Measurements from ENCODE around the gene DVL1. TPM values are rescaled to one million over a fixed set of nuclear protein-coding genes. Genes with fewer than 3 reads are reported as not detected.

Gene DVL1
- 56.8 TPM for polyA plus RNA-seq (2013, experiment 1 of 4)
- 50.7 TPM for polyA plus RNA-seq (2013, experiment 2 of 4)
- polyA plus RNA-seq (2013, experiment 3 of 4), result 53.2 TPM
- polyA plus RNA-seq (2013, experiment 4 of 4), result 52.1 TPM

DNA sequence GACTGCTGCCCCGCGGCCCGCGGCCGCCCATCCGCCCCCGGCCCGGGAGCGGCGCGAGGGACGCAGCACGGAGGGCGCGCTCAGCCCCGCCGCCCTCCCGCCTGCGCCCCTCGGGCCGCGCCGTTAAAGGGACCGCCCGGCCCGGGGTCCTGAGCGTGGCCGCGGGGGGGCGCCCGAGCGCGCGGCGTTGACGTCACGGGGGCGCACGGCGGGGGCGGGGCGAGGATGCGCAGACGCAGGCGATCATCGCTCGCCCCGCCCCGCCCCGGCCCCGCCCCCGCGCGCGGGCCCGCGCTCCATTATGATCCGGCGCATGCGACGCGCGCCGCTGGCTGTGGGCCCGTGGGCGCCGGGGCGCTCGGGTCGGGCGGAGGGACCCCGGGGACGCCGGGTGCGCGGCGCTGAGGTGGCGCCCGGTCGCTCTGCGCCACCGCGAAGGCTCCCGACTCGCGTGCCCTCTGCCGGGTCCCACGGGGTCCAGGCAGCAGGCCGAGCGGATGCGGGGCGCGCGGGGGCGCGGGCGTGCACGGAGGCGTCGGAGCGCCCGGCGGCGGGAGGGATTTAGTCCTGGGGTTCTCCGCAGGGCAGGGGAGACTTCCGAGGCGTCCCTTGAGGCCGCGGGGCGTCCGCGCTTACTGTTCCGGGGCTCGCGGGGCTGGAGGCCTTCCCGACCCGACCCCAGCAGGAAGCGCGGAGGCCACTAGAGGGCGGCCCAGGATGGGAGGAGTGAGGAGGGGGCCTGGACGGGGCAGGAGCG, at the start of gene DVL1:
DVL1 (minus strand) TSS at position 163 of the 757 bp plus-strand sequence. CDS start 353 bp downstream, outside the sequence.
- Histone ChIP-seq H3K4me1 (ENCODE audit: control insufficient read depth, insufficient read depth, low read length) (peaks cover 32% of the 10 kb centered on the region), H3K27ac (ENCODE audit: insufficient read depth, low read depth, low read length, poor library complexity, severe bottlenecking) (peak within 1 kb of the TSS; percentile 17), H3K36me3 (ENCODE audit: control insufficient read depth, insufficient read depth, low read length) (no peaks in the 10 kb centered on the region), H3K9me3 (ENCODE audit: control insufficient read depth, low read length) (no peaks in the 10 kb centered on the region), H3K27me3 (ENCODE audit: control insufficient read depth, insufficient read depth, low read length, poor library complexity, severe bottlenecking) (no peaks in the 10 kb centered on the region), H3K4me3 (ENCODE audit: insufficient read depth, low read depth, low read length) (peak within 1 kb of the TSS; percentile 68)
- WGBS, 2 experiments, result 0% methylated on average over 117 of the region's 122 CpGs

DNA sequence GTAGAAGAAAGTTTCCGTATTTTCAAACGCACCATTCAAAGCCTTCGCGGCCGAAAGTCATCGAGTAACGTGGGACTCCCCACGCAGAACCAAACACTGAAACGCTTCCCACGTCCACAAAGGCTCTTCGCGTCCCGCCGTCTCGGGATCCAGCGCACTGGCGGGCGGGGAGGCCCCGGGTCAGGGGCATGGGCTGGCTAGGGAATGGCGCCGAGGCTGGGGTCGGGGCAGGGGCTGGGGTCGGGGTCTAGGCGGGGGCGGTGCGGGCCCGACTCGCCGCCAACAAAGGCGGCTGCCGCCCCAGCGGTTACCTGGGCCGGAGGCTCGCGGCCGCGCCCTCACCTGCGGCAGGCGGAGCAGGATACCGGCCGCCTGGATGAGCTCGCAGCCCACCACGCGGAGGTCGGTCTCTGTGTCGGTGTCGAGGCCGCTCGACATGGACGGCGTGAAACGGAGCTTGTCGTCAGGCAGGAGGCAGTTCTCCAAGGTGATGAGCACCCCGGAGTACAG, 49.5 kb upstream of the DVL1 start:
- H3K27ac ChIP-seq (ENCODE audit: insufficient read depth, low read depth, low read length, poor library complexity, severe bottlenecking), result peak overlapping the region; percentile 11
- no peaks in the 10 kb centered on the region for H3K9me3 ChIP-seq (ENCODE audit: control insufficient read depth, low read length)
- no peaks in the 10 kb centered on the region for H3K27me3 ChIP-seq (ENCODE audit: control insufficient read depth, insufficient read depth, low read length, poor library complexity, severe bottlenecking)
- H3K4me3 ChIP-seq (ENCODE audit: insufficient read depth, low read depth, low read length), result peak overlapping the region; percentile 100
- WGBS, 2 experiments, result 1% methylated on average over 54 of the region's 54 CpGs
- peaks cover 14% of the 10 kb centered on the region for H3K4me1 ChIP-seq (ENCODE audit: control insufficient read depth, insufficient read depth, low read length)
- H3K36me3 ChIP-seq (ENCODE audit: control insufficient read depth, insufficient read depth, low read length), result peaks cover 25% of the 10 kb centered on the region

DNA sequence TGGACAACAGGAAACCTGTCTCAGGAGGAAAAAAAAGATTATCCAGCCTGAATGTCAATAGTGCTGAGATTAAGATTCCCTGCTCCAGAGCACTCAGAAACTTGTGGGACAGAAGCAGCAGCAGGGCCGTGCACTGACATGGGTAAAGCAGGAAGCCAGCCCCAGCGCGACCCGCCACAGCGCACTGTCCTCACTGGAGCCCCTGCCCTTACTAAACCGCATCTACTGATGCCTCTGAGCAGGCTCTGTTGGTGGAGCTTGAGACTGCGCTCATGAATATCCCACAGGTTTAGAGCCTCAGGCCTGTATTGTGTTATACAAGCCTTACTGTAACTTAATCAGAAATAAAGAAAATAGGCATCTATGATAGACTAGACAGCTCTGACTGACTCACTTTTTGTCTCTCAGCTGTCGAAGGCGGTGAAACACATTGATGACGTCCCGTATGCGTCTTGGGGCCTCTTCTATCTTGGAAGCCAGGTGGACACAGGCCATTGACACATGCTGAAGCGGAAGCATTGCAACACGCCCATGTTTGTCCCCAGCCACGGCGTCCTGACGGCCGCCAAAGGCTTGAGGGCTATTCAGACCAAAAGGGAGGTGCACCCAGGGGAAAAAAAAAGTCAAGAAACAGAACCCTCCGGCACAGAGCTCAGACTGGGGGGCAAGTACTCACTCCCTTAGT, 48.8 kb upstream of the DVL1 start:
- peaks cover 14% of the 10 kb centered on the region for H3K4me1 ChIP-seq (ENCODE audit: control insufficient read depth, insufficient read depth, low read length)
- no peaks in the 10 kb centered on the region for H3K9me3 ChIP-seq (ENCODE audit: control insufficient read depth, low read length)
- peaks cover 28% of the 10 kb centered on the region for H3K36me3 ChIP-seq (ENCODE audit: control insufficient read depth, insufficient read depth, low read length)
- no peaks in the 10 kb centered on the region for H3K27me3 ChIP-seq (ENCODE audit: control insufficient read depth, insufficient read depth, low read length, poor library complexity, severe bottlenecking)
- H3K27ac ChIP-seq (ENCODE audit: insufficient read depth, low read depth, low read length, poor library complexity, severe bottlenecking), result no peak overlapping the region
- H3K4me3 ChIP-seq (ENCODE audit: insufficient read depth, low read depth, low read length), result peak overlapping the region; percentile 100
- WGBS, 2 experiments, result 74 to 79% methylated on average over 19 of the region's 19 CpGs

DNA sequence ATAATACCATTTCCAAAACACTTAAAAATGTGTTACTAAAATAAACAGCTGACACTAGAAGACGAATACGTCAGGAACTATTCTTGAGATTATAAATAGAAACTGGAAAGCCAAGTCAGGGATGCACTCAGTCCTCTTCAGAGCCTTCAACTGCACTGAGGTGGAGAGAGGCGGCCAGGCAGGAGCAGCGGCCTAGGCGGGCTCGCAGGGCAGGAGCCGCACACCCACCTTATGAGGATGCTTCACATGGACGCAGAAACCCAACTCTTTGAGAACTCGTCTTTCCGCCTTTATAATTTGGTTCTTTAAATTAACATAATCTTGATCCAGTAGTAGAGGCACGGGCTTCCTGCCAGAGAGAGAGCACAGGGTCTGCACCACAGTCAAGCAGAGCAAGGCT, 45.9 kb upstream of the DVL1 start:
- H3K4me1 ChIP-seq (ENCODE audit: control insufficient read depth, insufficient read depth, low read length), result peaks cover 8% of the 10 kb centered on the region
- WGBS, 2 experiments, result 96 to 97% methylated on average over 11 of the region's 11 CpGs
- H3K9me3 ChIP-seq (ENCODE audit: control insufficient read depth, low read length), result no peaks in the 10 kb centered on the region
- no peaks in the 10 kb centered on the region for H3K27me3 ChIP-seq (ENCODE audit: control insufficient read depth, insufficient read depth, low read length, poor library complexity, severe bottlenecking)
- no peak overlapping the region for H3K4me3 ChIP-seq (ENCODE audit: insufficient read depth, low read depth, low read length)
- no peak overlapping the region for H3K27ac ChIP-seq (ENCODE audit: insufficient read depth, low read depth, low read length, poor library complexity, severe bottlenecking)
- H3K36me3 ChIP-seq (ENCODE audit: control insufficient read depth, insufficient read depth, low read length), result peaks cover 56% of the 10 kb centered on the region

DNA sequence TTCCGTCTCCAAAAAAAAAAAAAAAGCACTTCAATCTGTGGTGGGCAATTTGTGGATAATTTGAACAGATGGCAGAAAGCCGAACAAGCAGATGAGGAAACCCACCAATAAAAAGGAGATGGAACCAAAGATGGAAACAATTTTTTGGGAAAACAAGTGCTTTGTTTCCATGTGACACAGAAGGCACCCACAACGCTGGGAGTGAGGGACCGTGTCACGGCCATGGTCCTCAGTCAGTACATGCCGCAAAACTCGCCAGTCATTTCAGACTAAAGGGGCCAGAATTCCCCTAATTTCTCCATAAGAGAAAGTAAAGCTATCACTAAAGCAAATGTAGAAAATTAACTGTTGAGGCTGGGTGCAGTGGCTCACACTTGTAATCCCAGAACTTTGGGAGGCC, 44.9 kb upstream of the DVL1 start:
- no peak overlapping the region for H3K4me3 ChIP-seq (ENCODE audit: insufficient read depth, low read depth, low read length)
- H3K9me3 ChIP-seq (ENCODE audit: control insufficient read depth, low read length), result no peaks in the 10 kb centered on the region
- 94 to 98% methylated on average over 7 of the region's 7 CpGs for WGBS, 2 experiments
- peaks cover 7% of the 10 kb centered on the region for H3K4me1 ChIP-seq (ENCODE audit: control insufficient read depth, insufficient read depth, low read length)
- no peak overlapping the region for H3K27ac ChIP-seq (ENCODE audit: insufficient read depth, low read depth, low read length, poor library complexity, severe bottlenecking)
- no peaks in the 10 kb centered on the region for H3K27me3 ChIP-seq (ENCODE audit: control insufficient read depth, insufficient read depth, low read length, poor library complexity, severe bottlenecking)
- H3K36me3 ChIP-seq (ENCODE audit: control insufficient read depth, insufficient read depth, low read length), result peaks cover 63% of the 10 kb centered on the region

DNA sequence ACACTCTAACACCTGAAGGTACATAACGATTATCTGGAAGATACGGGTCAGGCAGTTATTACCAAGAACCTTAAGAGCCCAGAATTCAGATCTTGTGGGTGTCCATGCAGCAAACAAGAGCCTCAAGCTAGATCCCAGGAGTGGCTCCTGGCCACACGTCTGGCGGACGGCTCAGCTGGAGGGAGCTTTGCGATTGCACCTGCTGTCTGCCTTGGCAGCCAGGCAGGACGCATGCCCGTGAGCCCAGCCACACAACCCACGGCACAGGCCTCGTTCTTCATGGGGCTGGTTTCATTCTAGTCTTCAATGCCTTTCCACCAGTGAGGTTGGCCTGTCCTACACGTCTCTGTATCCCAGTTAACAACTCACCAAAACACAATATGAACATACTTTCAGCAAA, 44.2 kb upstream of the DVL1 start:
- WGBS, 2 experiments, result 95 to 96% methylated on average over 11 of the region's 11 CpGs
- Histone ChIP-seq H3K27ac (ENCODE audit: insufficient read depth, low read depth, low read length, poor library complexity, severe bottlenecking) (no peak overlapping the region), H3K36me3 (ENCODE audit: control insufficient read depth, insufficient read depth, low read length) (peaks cover 66% of the 10 kb centered on the region)

DNA sequence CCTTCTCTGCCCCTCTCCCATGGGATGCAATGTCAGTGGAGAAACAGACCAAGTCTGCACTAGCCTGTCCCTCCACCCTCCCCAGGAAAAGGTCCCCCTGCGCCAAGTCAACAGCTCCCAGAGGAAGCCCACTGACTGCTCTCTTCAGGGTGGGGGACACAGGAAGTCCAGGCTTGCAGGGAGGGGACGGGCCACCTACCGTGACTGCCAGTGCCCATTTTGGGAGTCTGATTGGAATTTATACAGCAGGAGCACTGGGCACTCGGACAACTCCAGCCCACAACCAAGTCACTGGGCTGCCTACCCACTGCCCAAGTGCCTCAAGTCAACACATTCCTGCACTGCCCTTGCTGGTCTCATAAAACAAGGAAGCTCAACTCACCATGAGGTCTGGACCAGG, 43.8 kb upstream of the DVL1 start:
- no peaks in the 10 kb centered on the region for H3K27me3 ChIP-seq (ENCODE audit: control insufficient read depth, insufficient read depth, low read length, poor library complexity, severe bottlenecking)
- no peak overlapping the region for H3K4me3 ChIP-seq (ENCODE audit: insufficient read depth, low read depth, low read length)
- H3K9me3 ChIP-seq (ENCODE audit: control insufficient read depth, low read length), result no peaks in the 10 kb centered on the region
- 95 to 96% methylated on average over 4 of the region's 4 CpGs for WGBS, 2 experiments
- peaks cover 70% of the 10 kb centered on the region for H3K36me3 ChIP-seq (ENCODE audit: control insufficient read depth, insufficient read depth, low read length)
- H3K27ac ChIP-seq (ENCODE audit: insufficient read depth, low read depth, low read length, poor library complexity, severe bottlenecking), result no peak overlapping the region
- peaks cover 7% of the 10 kb centered on the region for H3K4me1 ChIP-seq (ENCODE audit: control insufficient read depth, insufficient read depth, low read length)

More for the DNA sequence above, 44.2 kb upstream of the DVL1 start:
- H3K27me3 ChIP-seq (ENCODE audit: control insufficient read depth, insufficient read depth, low read length, poor library complexity, severe bottlenecking), result no peaks in the 10 kb centered on the region
- no peak overlapping the region for H3K4me3 ChIP-seq (ENCODE audit: insufficient read depth, low read depth, low read length)
- H3K9me3 ChIP-seq (ENCODE audit: control insufficient read depth, low read length), result no peaks in the 10 kb centered on the region
- peaks cover 7% of the 10 kb centered on the region for H3K4me1 ChIP-seq (ENCODE audit: control insufficient read depth, insufficient read depth, low read length)

DNA sequence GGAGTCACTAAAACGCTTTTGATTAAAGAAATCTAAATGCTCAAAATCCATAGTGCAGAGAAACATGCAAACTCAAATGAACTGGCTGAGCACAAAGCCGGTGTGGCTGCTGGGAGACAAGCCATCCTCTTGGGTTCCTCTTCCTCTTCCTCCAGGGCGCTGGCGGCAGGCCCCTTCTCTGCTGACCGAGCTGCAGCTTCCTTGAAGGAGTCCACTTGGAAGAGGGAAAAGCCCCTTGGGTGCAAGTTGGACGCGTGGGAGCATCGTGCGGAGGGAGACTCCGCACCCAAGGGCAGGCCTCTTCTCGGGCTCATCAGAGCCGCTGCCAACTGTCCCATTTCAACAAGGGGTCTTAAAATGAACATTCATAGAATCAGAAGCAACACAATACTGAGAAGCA, 42.0 kb upstream of the DVL1 start:
- H3K27ac ChIP-seq (ENCODE audit: insufficient read depth, low read depth, low read length, poor library complexity, severe bottlenecking), result no peak overlapping the region
- H3K9me3 ChIP-seq (ENCODE audit: control insufficient read depth, low read length), result no peaks in the 10 kb centered on the region
- no peaks in the 10 kb centered on the region for H3K4me1 ChIP-seq (ENCODE audit: control insufficient read depth, insufficient read depth, low read length)
- H3K27me3 ChIP-seq (ENCODE audit: control insufficient read depth, insufficient read depth, low read length, poor library complexity, severe bottlenecking), result no peaks in the 10 kb centered on the region
- no peak overlapping the region for H3K4me3 ChIP-seq (ENCODE audit: insufficient read depth, low read depth, low read length)
- peaks cover 75% of the 10 kb centered on the region for H3K36me3 ChIP-seq (ENCODE audit: control insufficient read depth, insufficient read depth, low read length)
- WGBS, 2 experiments, result 93 to 95% methylated on average over 12 of the region's 12 CpGs

DNA sequence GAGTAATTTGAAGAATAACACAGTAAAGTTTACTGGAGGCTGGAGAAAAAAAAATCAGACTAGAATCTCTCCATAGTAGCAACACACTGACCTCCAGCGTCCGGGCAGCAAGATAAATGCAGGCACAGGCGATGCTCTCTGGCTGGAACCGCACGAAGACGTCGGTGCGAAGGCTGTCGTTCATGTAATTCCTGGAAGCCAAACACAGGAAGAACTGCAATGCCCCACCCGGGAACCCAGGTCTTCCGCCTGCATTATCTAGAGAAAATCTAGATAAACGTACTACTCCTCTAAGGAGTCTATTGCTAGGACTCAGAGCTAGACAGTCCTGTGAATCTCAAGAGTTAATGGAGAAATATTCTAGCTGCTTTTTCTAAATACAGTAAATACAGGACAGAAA, 41.5 kb upstream of the DVL1 start:
- no peaks in the 10 kb centered on the region for H3K4me1 ChIP-seq (ENCODE audit: control insufficient read depth, insufficient read depth, low read length)
- H3K27ac ChIP-seq (ENCODE audit: insufficient read depth, low read depth, low read length, poor library complexity, severe bottlenecking), result no peak overlapping the region
- no peaks in the 10 kb centered on the region for H3K27me3 ChIP-seq (ENCODE audit: control insufficient read depth, insufficient read depth, low read length, poor library complexity, severe bottlenecking)
- WGBS, 2 experiments, result 96% methylated on average over 12 of the region's 12 CpGs
- H3K36me3 ChIP-seq (ENCODE audit: control insufficient read depth, insufficient read depth, low read length), result peaks cover 80% of the 10 kb centered on the region
- H3K4me3 ChIP-seq (ENCODE audit: insufficient read depth, low read depth, low read length), result no peak overlapping the region
- no peaks in the 10 kb centered on the region for H3K9me3 ChIP-seq (ENCODE audit: control insufficient read depth, low read length)

DNA sequence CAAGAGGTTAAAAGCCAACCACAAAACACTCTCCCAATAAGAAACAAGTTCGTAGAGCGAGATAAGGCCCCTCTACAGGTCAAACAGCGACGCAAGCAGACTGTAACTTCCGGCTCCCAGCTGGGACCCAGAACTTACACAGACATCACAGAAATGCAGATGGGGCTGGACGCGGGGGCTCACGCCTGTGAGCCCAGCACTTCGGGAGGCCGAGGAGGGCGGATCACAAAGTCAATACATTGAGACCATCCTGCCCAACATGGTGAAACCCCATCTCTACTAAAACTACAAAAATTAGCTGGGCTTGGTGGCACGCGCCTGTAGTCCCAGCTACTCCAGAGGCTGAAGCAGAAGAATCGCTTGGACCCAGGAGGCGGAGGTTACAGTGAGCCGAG, 38.9 kb upstream of the DVL1 start:
- Histone ChIP-seq H3K36me3 (ENCODE audit: control insufficient read depth, insufficient read depth, low read length) (peaks cover 68% of the 10 kb centered on the region), H3K27me3 (ENCODE audit: control insufficient read depth, insufficient read depth, low read length, poor library complexity, severe bottlenecking) (no peaks in the 10 kb centered on the region), H3K27ac (ENCODE audit: insufficient read depth, low read depth, low read length, poor library complexity, severe bottlenecking) (no peak overlapping the region), H3K9me3 (ENCODE audit: control insufficient read depth, low read length) (no peaks in the 10 kb centered on the region), H3K4me1 (ENCODE audit: control insufficient read depth, insufficient read depth, low read length) (no peaks in the 10 kb centered on the region), H3K4me3 (ENCODE audit: insufficient read depth, low read depth, low read length) (no peak overlapping the region)
- WGBS, 2 experiments, result 94% methylated on average over 16 of the region's 16 CpGs

All from ectodermal cell (in vitro differentiated cells).